Kidney (tissue), 14 donors: Measurements from ENCODE around the gene VGLL4. TPM values are rescaled to one million over a fixed set of nuclear protein-coding genes. Genes with fewer than 3 reads are reported as not detected.

Source experiments
- DNase-seq, 5 donors: peaks; one replicate each; pipeline ENCODE4 v3.0.0-alpha.2; 2013 to 2020
- FAIRE-seq: peaks from 2 replicates; lab custom pipeline; 2012; peaks lifted over from hg19 to GRCh38; lab: Jason Lieb, UNC
- H3K27ac ChIP-seq, 2 donors: one replicate each; pipeline ENCODE4 v1.7.0; 2013; ENCODE audit warnings: low read depth in 2 of 2, low read length in 2 of 2, inconsistent platforms in 1 of 2
- H3K27me3 ChIP-seq: one replicate; pipeline ENCODE4 v1.7.1; 2013; ENCODE audit warnings: low read length, inconsistent platforms; ENCODE audit not compliant: control insufficient read depth, insufficient read depth
- H3K36me3 ChIP-seq, 3 donors: one replicate each; pipeline versions ENCODE4 v1.7.0 to v1.7.1; 2013; ENCODE audit warnings: low read length in 3 of 3, control low read depth in 1 of 3, inconsistent platforms in 1 of 3; ENCODE audit not compliant: insufficient read depth in 3 of 3, control insufficient read depth in 2 of 3
- H3K4me1 ChIP-seq, 3 donors: one replicate each; pipeline versions ENCODE4 v1.7.0 to v1.7.1; 2013; ENCODE audit warnings: low read length in 3 of 3, inconsistent platforms in 1 of 3, low read depth in 1 of 3; ENCODE audit not compliant: control insufficient read depth in 2 of 3, insufficient read depth in 2 of 3
- H3K4me3 ChIP-seq, 3 donors: one replicate each; pipeline versions ENCODE4 v1.7.0 to v1.8.1; 2013; ENCODE audit warnings: low read length in 3 of 3, control low read depth in 1 of 3, inconsistent platforms in 1 of 3
- H3K9ac ChIP-seq, 3 donors: one replicate each; pipeline versions ENCODE4 v1.7.0 to v1.7.1; 2013; ENCODE audit warnings: low read length in 3 of 3, control low read depth in 1 of 3, inconsistent platforms in 1 of 3
- H3K9me3 ChIP-seq, 3 donors: one replicate each; pipeline versions ENCODE4 v1.7.0 to v1.7.1; 2013; ENCODE audit warnings: low read length in 3 of 3, control low read depth in 1 of 3, inconsistent platforms in 1 of 3; ENCODE audit not compliant: control insufficient read depth in 2 of 3, insufficient read depth in 1 of 3
- CTCF ChIP-seq: IDR thresholded peaks from 3 replicates; pipeline ENCODE4 v1.5.1; 2012; ENCODE audit warnings: mild to moderate bottlenecking, moderate library complexity, borderline replicate concordance; ENCODE audit not compliant: insufficient read depth; ENCODE audit errors: extremely low read depth
- intact Hi-C: fragments of 100-400 bp; cut with DNase I; formaldehyde crosslinking; loops from one replicate; pipeline ENCODE4 v1.11.1; 2022
- polyA plus RNA-seq: library from polyadenylated mRNA; stranded (reverse); fragments of 350-450 nt; fragmentation: Illumina TruSeq; extraction: RNeasy Lipid Tissue Mini Kit (QIAGEN cat#74804); gene quantifications from one replicate; pipeline ENCODE4 v1.2.3, GENCODE V29; 2014; ENCODE audit warnings: low read depth, low replicate concordance; ENCODE audit not compliant: insufficient read depth
- total RNA-seq: library from RNA; stranded (reverse); fragmentation: NEBNext Ultra II Directional; extraction: Animal tissue kit (Norgen Biotek cat#: 25700); gene quantifications from one replicate; pipeline ENCODE4 v1.2.1, GENCODE V29; 2021
- donor health status: control.
- donor health status: control.
- donor health status: control.
- donor health status: control.
- donor health status: control.
- donor health status: DM: yes; HTN: yes; CAD: no.
- donor health status: Normal renal cell carcinoma (clear cell type).

The VGLL4 gene
- total and polyA plus RNA-seq, 2 donors from 2014 or later, result 41.4 to 78.5 TPM

GRCh38 chr3:11613319-11613718, 30.4 kb downstream of the VGLL4 start:
- Histone ChIP-seq H3K9ac (no peak overlapping the region), H3K36me3 (no peaks in the 10 kb centered on the region), H3K4me1 (peaks cover 0 to 9% (median 3%) of the 10 kb centered on the region in 3 donors), H3K27ac (no peak overlapping the region), H3K4me3 (no peak overlapping the region), H3K27me3 (no peaks in the 10 kb centered on the region), H3K9me3 (no peaks in the 10 kb centered on the region)
- no peak for TF ChIP-seq CTCF
- intact Hi-C loops, result no loop called here
- no peak for DNase-seq
- FAIRE-seq, result no peak

GRCh38 chr3:11612515-11613188, 31.1 kb downstream of the VGLL4 start:
- H3K4me1 ChIP-seq, result peaks cover 0 to 9% (median 3%) of the 10 kb centered on the region in 3 donors
- H3K27ac ChIP-seq, result no peak overlapping the region
- TF ChIP-seq CTCF, result no peak
- no peak overlapping the region for H3K9ac ChIP-seq
- intact Hi-C loops, result no loop called here
- no peaks in the 10 kb centered on the region for H3K27me3 ChIP-seq
- H3K4me3 ChIP-seq, result no peak overlapping the region
- DNase-seq, result no peak
- no peaks in the 10 kb centered on the region for H3K9me3 ChIP-seq
- no peak for FAIRE-seq
- no peaks in the 10 kb centered on the region for H3K36me3 ChIP-seq

- no peaks in the 10 kb centered on the region for H3K9me3 ChIP-seq
- no peak overlapping the region for H3K9ac ChIP-seq
- DNase-seq (no peak), FAIRE-seq (no peak)
- peaks cover 0 to 6% (median 3%) of the 10 kb centered on the region in 3 donors for H3K4me1 ChIP-seq
- H3K27me3 ChIP-seq, result no peaks in the 10 kb centered on the region
- no peak overlapping the region for H3K27ac ChIP-seq
- H3K4me3 ChIP-seq, result no peak overlapping the region
- intact Hi-C loops, result no loop called here
- TF ChIP-seq CTCF, result no peak
- H3K36me3 ChIP-seq, result peaks cover 0 to under 1% (median 0%) of the 10 kb centered on the region in 3 donors
These were observed 32.3 kb downstream of the VGLL4 start for GRCh38 chr3:11611341-11611799.
